Thyroid gland (tissue), 4 donors: ENCODE results near the gene ALS2.

Source experiments
- POLR2A ChIP-seq, 2 donors: fragments of 450-650 bp; IDR thresholded peaks; one replicate each; pipeline ENCODE4 v1.6.1; 2017; ENCODE audit warnings: antibody characterized with exemption in 2 of 2, mild to moderate bottlenecking in 2 of 2, moderate library complexity in 1 of 2
- TF ChIP-seq, protein P1 (sequence below), 6 experiments: fragments of 200-600 bp in 3 of 6; fragments of 450-650 bp in 3 of 6; sonication (generic) in 3 of 6; IDR thresholded peaks; one replicate each; pipeline ENCODE4 v1.5.1; 2016 to 2019; ENCODE audit warnings: antibody characterized with exemption in 6 of 6, mild to moderate bottlenecking in 2 of 6, inconsistent platforms in 1 of 6, moderate library complexity in 1 of 6

DNA sequence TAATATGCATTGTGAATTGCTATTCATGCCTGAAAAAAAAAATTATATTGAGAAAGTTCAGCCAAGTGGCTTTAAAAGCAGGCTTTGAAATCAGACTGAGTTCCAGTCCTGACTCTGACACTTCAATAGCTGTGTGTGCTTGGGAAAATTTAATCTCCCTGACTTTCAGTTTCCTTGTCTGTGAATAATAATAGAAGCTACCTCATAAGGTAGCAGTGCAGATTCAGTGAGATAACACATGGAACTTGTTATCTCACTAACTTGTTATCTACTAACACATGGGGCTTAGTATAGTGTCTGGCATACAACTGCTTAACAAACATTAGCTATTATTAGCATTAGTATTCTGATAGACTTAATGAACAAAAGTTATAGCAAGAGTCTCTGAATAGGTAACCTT lies 14.9 kb downstream of the ALS2 start:
- no peak for TF ChIP-seq POLR2A (IDR thresholded peaks at IDR 0.05)
- TF ChIP-seq, protein P1, sequence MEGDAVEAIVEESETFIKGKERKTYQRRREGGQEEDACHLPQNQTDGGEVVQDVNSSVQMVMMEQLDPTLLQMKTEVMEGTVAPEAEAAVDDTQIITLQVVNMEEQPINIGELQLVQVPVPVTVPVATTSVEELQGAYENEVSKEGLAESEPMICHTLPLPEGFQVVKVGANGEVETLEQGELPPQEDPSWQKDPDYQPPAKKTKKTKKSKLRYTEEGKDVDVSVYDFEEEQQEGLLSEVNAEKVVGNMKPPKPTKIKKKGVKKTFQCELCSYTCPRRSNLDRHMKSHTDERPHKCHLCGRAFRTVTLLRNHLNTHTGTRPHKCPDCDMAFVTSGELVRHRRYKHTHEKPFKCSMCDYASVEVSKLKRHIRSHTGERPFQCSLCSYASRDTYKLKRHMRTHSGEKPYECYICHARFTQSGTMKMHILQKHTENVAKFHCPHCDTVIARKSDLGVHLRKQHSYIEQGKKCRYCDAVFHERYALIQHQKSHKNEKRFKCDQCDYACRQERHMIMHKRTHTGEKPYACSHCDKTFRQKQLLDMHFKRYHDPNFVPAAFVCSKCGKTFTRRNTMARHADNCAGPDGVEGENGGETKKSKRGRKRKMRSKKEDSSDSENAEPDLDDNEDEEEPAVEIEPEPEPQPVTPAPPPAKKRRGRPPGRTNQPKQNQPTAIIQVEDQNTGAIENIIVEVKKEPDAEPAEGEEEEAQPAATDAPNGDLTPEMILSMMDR (IDR thresholded peaks at IDR 0.05), result no peak
